Skeletal muscle tissue (tissue), 4 donors: Measurements from ENCODE around the gene TAX1BP3. TPM values are rescaled to one million over a fixed set of nuclear protein-coding genes. Genes with fewer than 3 reads are reported as not detected.

Experiments used
- H3K27ac ChIP-seq: one replicate; pipeline ENCODE4 v1.7.0; 2013; ENCODE audit warnings: mild to moderate bottlenecking, low read depth, low read length, inconsistent platforms
- H3K27me3 ChIP-seq, 3 donors: one replicate each; pipeline ENCODE4 v1.7.0; 2013; ENCODE audit warnings: low read length in 3 of 3; ENCODE audit not compliant: control insufficient read depth in 3 of 3, insufficient read depth in 3 of 3
- H3K36me3 ChIP-seq, 3 donors: one replicate each; pipeline ENCODE4 v1.7.0; 2013; ENCODE audit warnings: low read length in 3 of 3; ENCODE audit not compliant: control insufficient read depth in 3 of 3, insufficient read depth in 3 of 3
- H3K4me1 ChIP-seq, 3 donors: one replicate each; pipeline ENCODE4 v1.7.0; 2013; ENCODE audit warnings: low read length in 3 of 3, mild to moderate bottlenecking in 3 of 3; ENCODE audit not compliant: control insufficient read depth in 3 of 3, insufficient read depth in 3 of 3
- H3K4me3 ChIP-seq, 3 donors: one replicate each; pipeline ENCODE4 v1.7.0; 2013; ENCODE audit warnings: low read length in 3 of 3
- H3K9ac ChIP-seq, 3 donors: one replicate each; pipeline ENCODE4 v1.7.0; 2013; ENCODE audit warnings: low read length in 3 of 3, mild to moderate bottlenecking in 3 of 3, moderate library complexity in 2 of 3, low read depth in 1 of 3
- H3K9me3 ChIP-seq, 3 donors: one replicate each; pipeline ENCODE4 v1.7.0; 2013; ENCODE audit warnings: low read length in 3 of 3; ENCODE audit not compliant: control insufficient read depth in 3 of 3
- total RNA-seq: library from RNA; depleted of rRNA; stranded (reverse); fragments of >200 nt; gene quantifications from one replicate; pipeline ENCODE4 v1.2.3, GENCODE V29; 2014
- donor health status: Osteomylitis.

The TAX1BP3 gene
- total RNA-seq, 1 donor from 2014 or later = 31.3 TPM

DNA sequence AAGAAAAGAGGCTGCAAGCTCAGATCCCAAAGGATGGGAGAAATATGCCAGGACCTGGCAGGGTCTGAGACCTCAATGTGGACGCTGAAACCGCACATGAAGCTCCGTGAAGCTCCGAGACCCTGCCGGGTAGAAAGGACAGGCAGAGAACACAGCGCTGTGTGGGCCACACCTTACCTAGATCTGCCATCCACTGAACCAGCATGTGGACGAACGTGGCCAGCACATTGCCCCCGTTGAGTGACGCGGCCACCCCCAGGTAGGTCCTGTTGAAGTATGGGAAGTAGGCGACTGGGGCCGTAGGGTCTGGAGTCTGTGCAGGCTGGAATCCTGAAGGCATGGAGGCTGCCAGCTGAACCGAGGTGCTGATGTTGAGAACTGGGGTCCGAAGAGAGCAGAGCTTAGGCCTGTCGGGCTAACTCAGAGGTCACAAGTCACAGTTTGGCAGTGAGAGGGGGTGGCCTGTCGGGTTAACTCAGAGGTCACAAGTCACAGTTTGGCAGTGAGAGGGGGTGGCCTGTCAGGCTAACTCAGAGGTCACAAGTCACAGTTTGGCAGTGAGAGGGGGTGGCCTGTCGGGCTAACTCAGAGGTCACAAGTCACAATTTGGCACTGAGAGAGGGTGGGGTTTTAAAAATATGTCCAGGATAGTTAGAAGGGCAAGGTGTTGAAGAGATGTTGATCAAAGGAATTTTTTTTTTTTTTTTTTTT lies 53.1 kb downstream of the TAX1BP3 start:
- Histone ChIP-seq H3K4me3 (no peak overlapping the region), H3K36me3 (peaks cover 42 to 60% (median 56%) of the 10 kb centered on the region in 3 donors), H3K4me1 (no peaks in the 10 kb centered on the region), H3K9me3 (no peaks in the 10 kb centered on the region), H3K9ac (no peak overlapping the region), H3K27me3 (no peaks in the 10 kb centered on the region), H3K27ac (no peak overlapping the region)

DNA sequence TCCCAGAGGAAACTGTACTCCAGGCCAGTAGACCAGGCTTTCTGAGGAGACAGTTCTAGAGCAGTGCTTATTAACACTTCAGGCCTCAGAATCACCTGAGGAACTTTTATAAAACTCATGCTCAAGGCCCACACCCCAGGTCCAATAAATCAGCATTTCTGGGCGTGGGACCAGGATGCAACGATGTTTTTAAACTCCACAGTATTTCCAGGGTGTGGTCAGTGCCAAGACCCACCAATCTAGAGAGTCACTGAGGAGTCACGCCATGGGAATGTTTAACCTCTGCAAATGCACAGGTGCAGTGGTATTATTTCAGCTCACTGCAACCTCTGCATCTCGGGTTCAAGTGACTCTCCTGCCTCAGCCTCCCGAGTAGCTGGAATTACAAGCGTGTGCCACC lies 55.3 kb downstream of the TAX1BP3 start:
- Histone ChIP-seq H3K9ac (no peak overlapping the region), H3K27me3 (no peaks in the 10 kb centered on the region), H3K36me3 (peaks cover 53 to 63% (median 59%) of the 10 kb centered on the region in 3 donors), H3K4me1 (no peaks in the 10 kb centered on the region), H3K4me3 (no peak overlapping the region), H3K27ac (no peak overlapping the region), H3K9me3 (no peaks in the 10 kb centered on the region)

Other genes starting within 250 kb of the TAX1BP3 start
- not detected for gene OR1E2, start 234.7 kb downstream of the TAX1BP3 start, total RNA-seq
- gene SPATA22, start 196.8 kb downstream of the TAX1BP3 start, total RNA-seq = 2.1 TPM
- 1.6 TPM for gene ASPA, start 192.6 kb downstream of the TAX1BP3 start, total RNA-seq
- gene TRPV3, start 110.8 kb downstream of the TAX1BP3 start, total RNA-seq = 0.52 TPM
- 2.6 TPM for gene TRPV1, start 59.2 kb downstream of the TAX1BP3 start, total RNA-seq
- gene SHPK, start 32.3 kb downstream of the TAX1BP3 start, total RNA-seq = 6.8 TPM
- 11.5 TPM for gene CTNS, start 31.8 kb downstream of the TAX1BP3 start, total RNA-seq
- 14.6 TPM for gene EMC6, start 234 bp upstream of the TAX1BP3 start, total RNA-seq
- gene P2RX5, start 27.6 kb upstream of the TAX1BP3 start, total RNA-seq = 13.0 TPM
- 2.6 TPM for gene HASPIN, start 55.3 kb upstream of the TAX1BP3 start, total RNA-seq
- gene ITGAE, start 132.6 kb upstream of the TAX1BP3 start, total RNA-seq = 16.7 TPM
- gene NCBP3, start 177.7 kb upstream of the TAX1BP3 start, total RNA-seq = 17.2 TPM
- 4.2 TPM for gene CAMKK1, start 224.5 kb upstream of the TAX1BP3 start, total RNA-seq
- 1.6 TPM for gene P2RX1, start 247.9 kb upstream of the TAX1BP3 start, total RNA-seq